GM21360 (cell line): ENCODE results near the gene RBM11.
"Not testable (repeated sequence)": the region's sequence is repeated elsewhere in the genome, so short reads cannot be mapped to it uniquely, and the experiment has no call there.

ENCODE experiments used
- ATAC-seq: cut with Tn5 transposase; IDR thresholded peaks from one replicate; pipeline ENCODE4 v1.9.1; 2021; ENCODE audit warnings: mild to moderate bottlenecking, moderate library complexity; ENCODE audit not compliant: unreplicated experiment

RBM11 gene

GRCh38 chr21:14215971-14216641, at the start of gene RBM11:
TSS of gene RBM11 (plus strand) at chr21:14216157. CDS start at chr21:14216187, 30 bp downstream.
- peak; percentile 96 for ATAC-seq

- ATAC-seq = not testable (repeated sequence)
Measured at GRCh38 chr21:14166463-14167223, 49.3 kb upstream of the RBM11 start.

GRCh38 chr21:14206222-14206621, 9.7 kb upstream of the RBM11 start:
- no peak for ATAC-seq

GRCh38 chr21:14210738-14211137, 5.2 kb upstream of the RBM11 start, which contains the start of gene LIPI:
TSS of gene LIPI (minus strand) at chr21:14210955. CDS start at chr21:14210845, 110 bp downstream.
- ATAC-seq = no peak

- no peak for ATAC-seq
Measured at GRCh38 chr21:14213164-14213563, 2.8 kb upstream of the RBM11 start.

GRCh38 chr21:14223365-14223764, 7.4 kb downstream of the RBM11 start:
- no peak for ATAC-seq

GRCh38 chr21:14229399-14229798, 13.4 kb downstream of the RBM11 start:
- no peak for ATAC-seq

GRCh38 chr21:14235101-14235500, 19.1 kb downstream of the RBM11 start:
- no peak for ATAC-seq

- ATAC-seq = no peak
Measured at GRCh38 chr21:14236180-14236579, 20.2 kb downstream of the RBM11 start.

GRCh38 chr21:14239281-14239680, 23.3 kb downstream of the RBM11 start:
- ATAC-seq = no peak

GRCh38 chr21:14241297-14241696, 25.3 kb downstream of the RBM11 start:
- no peak for ATAC-seq

GRCh38 chr21:14243461-14243860, 27.5 kb downstream of the RBM11 start:
- ATAC-seq = no peak

- no peak for ATAC-seq
Measured at GRCh38 chr21:14243874-14244273, 27.9 kb downstream of the RBM11 start.

GRCh38 chr21:14244911-14245310, 29.0 kb downstream of the RBM11 start:
- no peak for ATAC-seq

GRCh38 chr21:14245711-14246110, 29.8 kb downstream of the RBM11 start:
- no peak for ATAC-seq

GRCh38 chr21:14251336-14251735, 35.4 kb downstream of the RBM11 start:
- no peak for ATAC-seq

GRCh38 chr21:14259747-14260146, 43.8 kb downstream of the RBM11 start:
- ATAC-seq = no peak

- ATAC-seq = no peak
Measured at GRCh38 chr21:14260174-14260764, 44.3 kb downstream of the RBM11 start.

GRCh38 chr21:14262039-14262438, 46.1 kb downstream of the RBM11 start:
- no peak for ATAC-seq

GRCh38 chr21:14263879-14264278, 47.9 kb downstream of the RBM11 start:
- no peak for ATAC-seq

GRCh38 chr21:14265023-14265422, 49.1 kb downstream of the RBM11 start:
- ATAC-seq = no peak

- no peak for ATAC-seq
Measured at GRCh38 chr21:14267076-14267475, 51.1 kb downstream of the RBM11 start.
